GM04503 (cell line): ENCODE data around the gene SLC25A29.
"Not testable (repeated sequence)": the region's sequence is repeated elsewhere in the genome, so short reads cannot be mapped to it uniquely, and the experiment has no call there.

Source experiments
- DNase-seq: peaks from one replicate; pipeline ENCODE4 v3.0.0-alpha.2; 2012; ENCODE audit warnings: low read depth

SLC25A29 gene

DNA sequence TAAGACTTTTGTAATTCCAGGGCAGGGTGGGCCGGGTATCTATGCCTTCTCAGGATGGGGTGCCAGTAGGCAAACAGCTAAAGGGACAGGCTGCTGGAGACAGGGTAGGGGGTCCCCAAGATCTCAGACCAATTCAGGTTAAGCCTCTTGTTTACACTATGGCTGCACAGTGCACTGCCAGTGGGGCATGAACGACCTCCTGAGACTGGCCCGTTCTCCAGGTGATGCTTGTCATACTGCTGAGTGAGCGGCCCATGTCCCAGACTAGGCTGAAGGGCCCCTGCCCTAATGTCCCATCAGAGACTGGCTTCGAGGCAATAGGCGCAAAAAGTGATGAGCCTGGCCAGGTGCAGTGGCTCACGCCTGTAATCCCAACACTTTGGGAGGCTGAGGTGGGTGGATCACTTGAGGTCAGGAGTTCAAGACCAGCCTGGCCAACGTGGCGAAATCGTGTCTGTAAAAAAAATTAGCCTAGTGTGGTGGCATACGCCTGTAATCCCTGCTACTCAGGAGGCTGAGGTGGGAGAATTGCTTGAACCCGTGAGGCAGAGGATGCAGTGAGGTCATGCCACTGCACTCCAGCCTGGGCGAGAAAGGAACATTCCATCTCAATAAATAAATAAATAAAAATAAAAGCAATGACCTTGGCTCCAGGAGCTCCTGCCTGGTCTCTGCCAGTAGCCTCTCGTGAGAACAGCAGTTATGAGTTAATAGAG lies 12.6 kb downstream of the SLC25A29 start:
- no peak for DNase-seq

- no peak for DNase-seq
Measured at GRCh38 chr14:100292776-100293461, 13.3 kb downstream of the SLC25A29 start.

DNA sequence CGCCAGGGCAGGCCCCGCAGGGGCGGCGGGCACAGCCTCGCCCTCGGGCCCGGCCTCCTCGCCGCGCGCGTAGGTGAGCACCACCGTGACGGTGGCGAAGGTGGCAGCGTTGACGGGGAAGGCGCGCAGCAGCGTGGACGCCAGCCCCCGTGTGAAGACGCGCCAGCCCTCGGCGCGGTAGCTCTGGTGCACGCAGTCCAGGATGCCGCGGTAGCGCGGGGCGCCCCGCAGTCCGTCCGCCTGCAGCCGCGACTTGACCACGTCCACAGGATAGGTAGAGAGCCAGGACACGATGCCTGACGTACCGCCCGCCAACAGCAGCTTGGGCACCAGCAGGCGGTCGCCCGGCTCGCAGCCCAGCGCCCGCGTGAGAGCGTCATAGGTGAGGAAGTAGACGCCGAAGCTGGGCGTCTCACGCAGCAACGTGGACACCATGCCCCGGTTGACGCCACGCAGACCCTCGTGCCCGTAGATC lies 13.9 kb downstream of the SLC25A29 start:
- DNase-seq: no peak

DNA sequence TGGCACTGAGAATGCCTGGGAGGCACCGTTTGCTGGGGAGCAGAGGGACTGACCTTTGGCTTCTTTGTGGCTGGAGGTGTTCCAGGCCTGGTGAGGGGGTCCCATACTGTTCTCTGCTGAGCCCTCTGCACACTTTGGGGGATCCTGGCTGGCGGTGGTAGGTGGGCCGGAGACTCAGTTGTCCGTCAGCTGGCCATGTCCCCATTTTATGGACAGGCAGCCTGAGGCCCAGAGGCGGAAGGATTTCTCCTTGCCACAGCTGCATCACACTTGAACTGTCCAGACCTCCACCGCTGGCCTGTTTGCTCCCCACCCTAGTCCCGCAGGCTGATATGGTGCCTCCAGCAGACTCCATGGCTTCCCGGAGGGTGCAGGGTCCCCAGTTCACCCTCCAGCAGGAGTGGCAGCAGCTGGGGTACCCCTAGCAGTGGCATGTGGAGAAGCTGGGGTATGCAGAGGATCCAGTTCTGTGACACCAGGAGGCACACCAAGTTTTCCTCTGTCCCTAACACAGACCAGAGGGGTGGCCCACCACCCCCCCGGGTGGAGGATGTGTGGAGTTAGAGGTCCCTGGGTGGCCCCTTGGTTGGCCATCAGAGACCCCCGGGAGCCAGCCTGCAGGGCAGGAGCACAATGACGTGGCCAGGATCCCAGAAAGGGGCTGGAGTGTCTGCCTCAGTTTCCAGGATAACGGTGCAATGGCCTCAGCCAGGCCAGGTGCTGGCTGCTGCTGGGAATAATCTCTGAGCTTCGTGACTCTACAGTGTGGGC lies 14.8 kb downstream of the SLC25A29 start:
- no peak for DNase-seq

DNA sequence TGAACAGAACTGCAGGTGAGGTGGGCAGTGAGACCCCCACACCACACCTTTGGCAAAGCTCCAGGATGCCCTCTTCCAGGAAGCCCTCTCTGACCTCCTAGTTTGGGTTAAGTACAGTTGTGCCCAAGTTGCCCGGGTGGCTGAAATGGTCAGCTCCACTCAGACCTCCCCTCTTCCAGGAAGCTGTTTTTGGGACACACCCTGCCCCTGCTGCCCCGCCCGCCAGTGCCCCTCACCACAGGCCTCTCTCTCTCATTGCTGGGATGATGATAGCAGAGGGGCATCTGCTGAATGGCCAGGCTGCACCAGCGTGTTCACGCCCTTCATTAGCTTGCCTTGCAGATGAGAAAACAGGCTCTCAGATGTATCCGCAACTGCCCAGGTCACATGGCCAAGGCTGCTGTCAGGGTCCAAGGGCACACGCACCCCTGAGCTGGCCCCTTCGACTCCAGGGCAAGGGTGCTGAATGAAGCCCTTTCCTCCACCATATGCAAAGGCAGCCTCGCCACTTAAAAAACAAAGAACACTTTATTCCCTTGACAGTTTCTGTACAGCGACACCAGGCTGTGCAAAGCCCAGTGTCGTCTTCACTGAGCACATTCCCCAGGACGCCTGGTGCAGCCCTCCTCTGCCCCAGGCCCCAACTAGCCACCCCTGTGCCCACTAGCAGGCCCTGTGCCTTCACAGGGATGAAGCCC lies 15.5 kb downstream of the SLC25A29 start:
- DNase-seq: no peak

DNA sequence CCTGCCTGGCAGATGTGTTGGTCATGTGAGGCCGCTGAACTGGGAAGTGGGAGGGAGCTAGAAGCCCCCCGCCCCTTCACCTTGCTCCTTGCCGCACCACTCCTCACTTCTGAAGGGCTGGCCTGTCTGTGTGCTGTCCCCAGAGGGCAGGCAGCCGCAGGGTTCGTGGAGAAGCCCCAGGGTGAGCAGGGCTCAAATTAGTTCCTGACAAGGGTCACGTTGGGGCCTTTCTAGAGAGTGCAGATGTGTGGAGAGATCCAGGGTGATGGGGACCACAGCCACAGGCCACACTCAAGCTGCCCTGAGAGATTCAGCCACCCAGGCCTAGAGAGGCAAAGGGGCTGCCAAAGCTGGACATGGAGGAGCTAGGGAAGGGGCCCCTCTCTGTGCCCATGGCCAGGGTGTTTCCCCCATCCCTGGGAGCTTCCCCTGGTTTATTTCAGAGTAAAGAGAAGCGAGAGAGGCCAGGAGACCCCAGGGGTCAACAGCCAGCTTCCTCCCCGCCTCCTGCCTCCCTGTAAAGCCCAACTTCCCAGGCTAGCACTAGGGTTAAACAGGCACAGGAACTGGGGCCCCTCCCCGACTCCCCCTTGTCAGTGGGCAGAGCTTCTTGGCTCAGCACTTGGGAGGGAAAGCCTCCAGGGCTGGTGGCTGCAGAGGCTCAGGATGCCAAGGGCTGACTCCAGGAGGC lies 16.2 kb downstream of the SLC25A29 start:
- no peak for DNase-seq

DNA sequence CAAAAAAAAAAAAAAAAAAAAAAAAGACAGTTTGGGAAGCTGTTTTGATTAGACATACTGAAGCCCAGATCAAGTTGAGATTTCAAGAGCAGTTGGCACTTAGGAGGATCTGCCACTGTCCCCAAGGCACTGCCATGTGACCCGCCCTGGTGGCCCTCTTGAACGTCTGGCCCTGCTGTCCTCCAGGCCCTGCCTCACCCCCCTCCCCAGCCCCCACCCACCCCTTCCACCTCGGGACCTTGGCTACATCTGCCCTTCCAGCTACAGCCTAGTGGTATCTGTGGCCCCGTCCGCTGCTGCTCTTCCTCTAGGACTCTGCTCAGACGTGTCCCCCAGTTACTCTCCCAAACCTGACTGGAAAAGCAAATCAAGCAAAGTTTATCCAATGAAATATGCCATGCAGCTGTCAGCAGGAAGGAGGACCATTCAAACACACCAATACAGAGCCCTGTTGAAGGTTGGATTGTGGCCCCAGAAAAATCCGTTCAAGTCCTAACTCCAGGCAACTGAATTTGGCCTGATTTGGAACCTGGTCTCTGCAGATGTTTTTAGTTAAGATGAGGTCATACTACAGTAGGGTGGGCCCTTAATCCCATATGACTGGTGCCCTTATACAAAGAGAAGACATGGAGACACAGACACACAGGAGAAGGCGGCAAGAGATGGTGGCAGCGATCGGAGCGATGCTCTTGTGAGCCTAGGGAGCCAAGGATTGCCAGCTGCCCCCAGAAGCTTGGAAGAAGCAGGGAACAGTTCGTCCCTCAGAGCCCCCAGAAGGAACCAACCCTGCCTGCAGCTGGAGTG lies 17.7 kb downstream of the SLC25A29 start:
- no peak for DNase-seq

DNA sequence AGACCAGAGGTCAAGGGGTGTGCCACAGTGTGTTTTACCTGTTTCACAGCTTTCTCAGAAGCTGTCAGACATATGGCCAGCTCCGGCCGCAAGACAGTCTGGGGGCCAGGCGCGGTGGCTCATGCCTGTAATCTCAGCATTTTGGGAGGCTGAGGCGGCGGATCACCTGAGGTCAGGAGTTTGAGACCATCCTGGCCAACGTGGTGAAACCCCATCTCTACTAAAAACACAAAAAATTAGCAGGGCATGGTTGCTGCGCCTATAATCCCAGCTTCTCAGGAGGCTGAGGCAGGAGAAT lies 18.3 kb downstream of the SLC25A29 start:
- DNase-seq: not testable (repeated sequence)

GRCh38 chr14:100287202-100287997 lies 18.8 kb downstream of the SLC25A29 start:
- DNase-seq: no peak

GRCh38 chr14:100286484-100287191 lies 19.6 kb downstream of the SLC25A29 start:
- no peak for DNase-seq

GRCh38 chr14:100285913-100286400 lies 20.3 kb downstream of the SLC25A29 start:
- DNase-seq: no peak

GRCh38 chr14:100285021-100285912 lies 21.0 kb downstream of the SLC25A29 start:
- DNase-seq: no peak

- no peak for DNase-seq
Measured at GRCh38 chr14:100283984-100284881, 22.0 kb downstream of the SLC25A29 start.

GRCh38 chr14:100283436-100283835 lies 22.8 kb downstream of the SLC25A29 start:
- DNase-seq: not testable (repeated sequence)

DNA sequence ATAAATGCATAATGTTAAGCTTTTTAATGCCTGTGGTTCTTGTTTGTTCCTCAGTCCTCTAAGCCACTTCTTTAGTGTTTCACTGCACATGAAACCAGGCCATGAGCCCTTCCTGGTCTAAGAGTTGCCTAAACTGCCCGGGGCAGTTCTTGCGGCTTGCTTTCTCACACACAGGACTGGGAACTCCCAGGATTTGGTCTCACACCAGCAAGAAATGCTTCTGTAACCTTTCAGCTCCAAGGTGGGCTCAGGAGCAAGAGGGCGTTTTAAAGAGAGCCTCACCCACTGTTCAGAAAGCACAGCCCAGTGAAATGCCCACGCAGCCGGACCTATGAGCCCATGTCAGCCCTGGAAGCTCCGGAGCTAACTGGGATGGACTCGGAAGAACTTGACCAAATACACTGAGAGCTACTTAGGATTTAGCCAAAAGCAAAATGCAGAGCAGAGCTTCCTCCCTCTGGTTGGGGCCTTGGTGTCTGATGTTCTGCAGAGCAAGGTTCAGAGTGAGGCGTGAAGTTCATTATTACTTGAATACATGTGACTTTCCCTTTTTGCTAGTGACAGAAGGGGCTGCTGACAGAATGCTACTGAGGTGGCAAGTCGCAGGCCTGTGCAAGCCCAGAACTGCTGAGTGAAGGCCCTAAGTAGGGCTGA lies 23.4 kb downstream of the SLC25A29 start:
- no peak for DNase-seq

DNA sequence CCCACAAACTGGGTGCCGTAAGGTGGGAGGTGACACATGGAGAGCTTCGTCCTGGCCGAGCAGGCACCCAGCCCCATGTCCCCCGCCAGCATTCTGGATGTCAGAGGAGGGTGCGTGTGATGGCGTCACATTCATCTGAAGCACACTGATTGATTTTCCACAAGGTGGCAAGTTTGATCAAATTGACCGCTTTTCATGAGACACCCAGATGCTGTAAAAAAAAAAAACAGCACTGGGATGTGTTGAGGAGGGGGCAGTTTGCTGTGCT lies 24.2 kb downstream of the SLC25A29 start:
- no peak for DNase-seq
